ENCODE results near the gene LRRC27. TPM values are rescaled to one million over a fixed set of nuclear protein-coding genes. Genes with fewer than 3 reads are reported as not detected.

Gene LRRC27
- total RNA-seq, 2 donors from 2014 or later, result 5.8 to 6.1 TPM

- Histone ChIP-seq H3K27ac (no peak overlapping the region), H3K9ac (ENCODE audit: low read depth in 2 of 2, low read length in 2 of 2) (no peak overlapping the region), H3K9me3 (no peaks in the 10 kb centered on the region), H3K4me1 (no peaks in the 10 kb centered on the region), H3K27me3 (no peaks in the 10 kb centered on the region), H3K4me3 (no peak overlapping the region), H3K36me3 (no peaks in the 10 kb centered on the region)
- no peak for DNase-seq
- intact Hi-C loops (cut with DNase I), result no loop called here
- no peak for TF ChIP-seq CTCF (IDR thresholded peaks at IDR 0.05)
These were observed 35.1 kb upstream of the LRRC27 start for GRCh38 chr10:132296666-132297443.

DNA sequence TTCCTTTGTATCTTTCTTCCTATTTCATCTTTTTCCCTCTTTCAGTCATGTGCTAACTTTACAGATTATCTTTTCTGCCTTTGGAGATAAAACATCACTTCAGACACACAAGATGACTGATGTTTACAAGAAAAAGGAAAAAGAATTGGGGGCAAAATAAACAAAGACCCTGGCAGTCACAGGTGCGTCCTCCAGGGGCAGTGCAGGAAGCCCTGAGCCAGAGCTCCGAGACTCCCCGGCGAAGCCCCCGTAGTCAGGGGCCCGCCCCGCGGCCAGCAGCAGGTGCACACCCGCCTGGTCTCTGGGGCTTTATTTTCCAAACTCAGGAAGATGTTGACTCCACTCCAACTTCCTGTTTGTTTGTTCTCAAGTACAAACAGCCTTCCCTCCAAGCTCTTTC lies 34.5 kb upstream of the LRRC27 start:
- intact Hi-C loops (cut with DNase I), result no loop called here
- TF ChIP-seq CTCF (IDR thresholded peaks at IDR 0.05), result no peak
- no peaks in the 10 kb centered on the region for H3K27me3 ChIP-seq
- no peak for DNase-seq
- H3K9me3 ChIP-seq, result no peaks in the 10 kb centered on the region
- no peaks in the 10 kb centered on the region for H3K36me3 ChIP-seq
- no peak overlapping the region for H3K4me3 ChIP-seq
- H3K9ac ChIP-seq (ENCODE audit: low read depth in 2 of 2, low read length in 2 of 2), result no peak overlapping the region
- H3K27ac ChIP-seq, result no peak overlapping the region
- H3K4me1 ChIP-seq, result no peaks in the 10 kb centered on the region

DNA sequence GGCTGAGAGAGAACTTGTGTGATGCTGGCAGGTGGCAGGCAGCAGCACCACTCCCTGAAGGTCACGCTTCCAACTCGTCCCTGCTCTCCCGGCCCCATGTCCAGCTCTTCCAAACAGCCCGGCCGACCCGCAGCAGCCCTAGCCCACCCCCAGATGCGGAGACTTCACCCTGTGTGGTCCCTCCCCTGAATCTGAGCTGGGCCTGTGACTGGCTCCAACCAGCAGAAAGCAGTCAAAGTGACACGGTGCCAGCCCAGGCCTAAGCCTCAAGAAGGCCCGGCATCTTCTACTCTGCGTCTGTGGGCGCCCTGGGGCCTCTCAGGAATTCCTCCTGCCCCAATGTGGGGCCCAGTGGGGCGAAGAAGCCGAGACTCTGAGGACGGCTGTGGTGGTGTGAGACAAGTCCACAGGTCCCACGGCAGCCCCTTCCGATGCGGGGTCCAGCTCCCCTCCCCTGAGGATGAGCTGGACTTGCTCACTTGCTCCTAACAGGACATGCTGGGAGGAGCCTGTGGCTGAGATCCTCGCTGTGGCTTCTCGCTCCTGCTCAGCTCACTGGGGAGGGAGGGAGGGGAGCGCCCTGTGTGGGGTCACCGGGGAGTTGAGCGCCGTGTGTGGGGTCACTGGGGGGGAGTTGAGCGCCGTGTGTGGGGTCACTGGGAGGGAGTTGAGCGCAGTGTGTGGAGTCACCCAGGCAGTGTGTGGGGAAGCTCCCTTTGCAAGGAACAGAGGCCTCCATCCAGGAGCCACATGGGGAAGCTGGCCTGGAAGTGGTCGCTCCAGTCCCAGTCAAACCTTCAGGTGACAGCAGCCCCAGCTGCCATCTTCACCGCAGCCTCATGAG lies 33.7 kb upstream of the LRRC27 start:
- H3K27me3 ChIP-seq, result no peaks in the 10 kb centered on the region
- H3K36me3 ChIP-seq, result no peaks in the 10 kb centered on the region
- DNase-seq, result no peak
- no peak overlapping the region for H3K27ac ChIP-seq
- no peak overlapping the region for H3K4me3 ChIP-seq
- H3K9ac ChIP-seq (ENCODE audit: low read depth in 2 of 2, low read length in 2 of 2), result no peak overlapping the region
- no peaks in the 10 kb centered on the region for H3K9me3 ChIP-seq
- intact Hi-C loops (cut with DNase I), result no loop called here
- no peak for TF ChIP-seq CTCF (IDR thresholded peaks at IDR 0.05)
- H3K4me1 ChIP-seq, result no peaks in the 10 kb centered on the region

DNA sequence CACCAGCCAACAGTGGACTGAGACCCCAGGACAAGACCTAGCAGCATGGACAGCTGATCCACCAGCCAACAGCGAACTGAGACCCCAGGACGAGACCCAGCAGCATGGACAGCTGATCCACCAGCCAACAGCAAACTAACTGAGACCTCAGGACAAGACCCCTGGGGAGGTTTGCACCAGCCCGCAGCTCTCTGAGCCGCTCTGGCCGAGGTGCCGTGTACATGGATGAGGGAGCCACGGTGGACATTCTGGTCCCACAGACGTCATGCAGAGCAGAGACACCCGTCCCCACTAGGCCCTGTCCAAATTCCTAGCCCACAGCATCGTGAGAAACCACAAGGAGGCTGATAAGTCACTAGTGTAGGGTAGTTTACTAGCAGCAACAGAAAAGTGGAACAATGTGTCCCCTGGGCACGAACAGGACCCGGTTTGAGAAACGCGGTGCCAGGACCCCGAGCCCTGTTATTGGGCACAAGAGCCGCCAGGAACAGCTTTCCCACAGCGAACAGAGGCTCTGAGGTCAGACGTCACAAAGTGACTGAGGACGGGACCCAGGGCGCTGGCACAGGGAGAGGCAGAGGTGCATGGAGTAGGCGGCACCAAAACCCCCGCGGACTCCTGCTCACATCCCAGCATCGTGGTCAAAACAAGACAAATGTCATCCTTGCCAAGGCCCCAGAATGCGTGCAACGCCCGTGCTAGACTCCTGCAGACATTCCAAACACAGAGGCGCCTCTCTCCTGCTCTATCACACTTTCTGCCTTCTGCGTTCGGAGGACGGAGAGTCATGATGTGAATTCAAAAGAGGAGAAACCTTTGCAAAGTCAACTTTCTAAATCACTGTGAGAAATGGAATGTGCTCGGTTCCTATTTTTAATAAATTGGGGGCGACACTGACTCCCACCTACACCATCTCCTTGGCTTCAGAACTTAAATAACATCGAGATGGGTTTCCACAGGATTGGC lies 32.3 kb upstream of the LRRC27 start:
- no peaks in the 10 kb centered on the region for H3K9me3 ChIP-seq
- no peak overlapping the region for H3K27ac ChIP-seq
- intact Hi-C loops (cut with DNase I), result no loop called here
- H3K9ac ChIP-seq (ENCODE audit: low read depth in 2 of 2, low read length in 2 of 2), result no peak overlapping the region
- no peak for DNase-seq
- no peaks in the 10 kb centered on the region for H3K27me3 ChIP-seq
- H3K36me3 ChIP-seq, result no peaks in the 10 kb centered on the region
- TF ChIP-seq CTCF (IDR thresholded peaks at IDR 0.05), result no peak
- H3K4me3 ChIP-seq, result no peak overlapping the region
- H3K4me1 ChIP-seq, result no peaks in the 10 kb centered on the region

GRCh38 chr10:132300582-132300981 lies 31.4 kb upstream of the LRRC27 start:
- H3K9me3 ChIP-seq, result no peaks in the 10 kb centered on the region
- H3K9ac ChIP-seq (ENCODE audit: low read depth in 2 of 2, low read length in 2 of 2), result no peak overlapping the region
- H3K27ac ChIP-seq, result no peak overlapping the region
- H3K36me3 ChIP-seq, result no peaks in the 10 kb centered on the region
- H3K4me1 ChIP-seq, result no peaks in the 10 kb centered on the region
- DNase-seq, result no peak
- intact Hi-C loops (cut with DNase I), result no loop called here
- no peak for TF ChIP-seq CTCF (IDR thresholded peaks at IDR 0.05)
- H3K27me3 ChIP-seq, result no peaks in the 10 kb centered on the region
- no peak overlapping the region for H3K4me3 ChIP-seq

All from colonic mucosa (tissue), 4 donors.